ENCODE data around the gene SLC26A11. TPM values are rescaled to one million over a fixed set of nuclear protein-coding genes. Genes with fewer than 3 reads are reported as not detected.

SLC26A11 gene
- total and polyA plus RNA-seq, 2 of the 13 experiments (the other 11 are each of a cell fraction or from before 2014, with no cell fraction given): 8.7 to 13.2 TPM

DNA sequence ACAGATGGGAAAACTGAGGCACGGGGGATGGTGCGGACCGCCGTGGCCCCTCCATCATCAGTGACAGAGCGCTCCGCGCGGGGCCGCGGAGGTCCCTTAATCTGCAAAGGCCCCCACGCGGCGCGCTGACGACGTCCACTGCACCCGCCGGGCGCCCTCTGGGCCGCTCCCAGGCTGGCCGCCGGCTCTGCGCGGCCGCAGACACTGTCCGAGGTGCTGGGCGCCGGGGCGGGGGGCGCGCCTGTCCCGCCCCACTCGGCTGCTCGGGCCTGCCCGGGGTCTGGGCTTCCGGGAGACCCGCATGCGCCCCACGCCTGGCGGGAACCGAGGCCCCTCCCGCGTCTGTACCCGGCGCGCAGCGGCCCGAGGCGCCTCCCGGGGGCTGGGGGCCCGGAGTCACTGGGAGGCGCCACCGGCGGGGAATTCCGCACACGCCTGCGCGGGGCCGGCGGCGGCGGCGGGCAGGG, 39.9 kb downstream of the SLC26A11 start (continued):
- TF ChIP-seq, protein P1, sequence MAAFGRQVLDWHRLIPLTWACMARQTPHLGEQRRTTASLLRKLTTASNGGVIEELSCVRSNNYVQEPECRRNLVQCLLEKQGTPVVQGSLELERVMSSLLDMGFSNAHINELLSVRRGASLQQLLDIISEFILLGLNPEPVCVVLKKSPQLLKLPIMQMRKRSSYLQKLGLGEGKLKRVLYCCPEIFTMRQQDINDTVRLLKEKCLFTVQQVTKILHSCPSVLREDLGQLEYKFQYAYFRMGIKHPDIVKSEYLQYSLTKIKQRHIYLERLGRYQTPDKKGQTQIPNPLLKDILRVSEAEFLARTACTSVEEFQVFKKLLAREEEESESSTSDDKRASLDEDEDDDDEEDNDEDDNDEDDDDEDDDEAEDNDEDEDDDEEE (CRISPR knock-in tag; IDR thresholded peaks at IDR 0.05): no peak
- TF ChIP-seq GTF2F1 (IDR thresholded peaks at IDR 0.05; ENCODE audit: low read length): no peak
- no peak for TF ChIP-seq ZNF512B (CRISPR knock-in tag; IDR thresholded peaks at IDR 0.05; ENCODE audit: borderline replicate concordance)
- TF ChIP-seq ZSCAN31 (CRISPR knock-in tag; IDR thresholded peaks at IDR 0.05; ENCODE audit: low read depth): peak; percentile 23; the same call in 1 of the 2 replicates
- no peak for TF ChIP-seq SCMH1 (CRISPR knock-in tag; IDR thresholded peaks at IDR 0.05; ENCODE audit: borderline replicate concordance)
- no peak for TF ChIP-seq CENPBD1 (CRISPR knock-in tag; IDR thresholded peaks at IDR 0.05; ENCODE audit: borderline replicate concordance, low read depth)
- TF ChIP-seq HNRNPK (IDR thresholded peaks at IDR 0.05; ENCODE audit: low read depth, low read length, poor library complexity, severe bottlenecking): peak; percentile 19
- no peak for TF ChIP-seq MAFK (conservative IDR thresholded peaks at IDR 0.05 in 1 of 2, IDR thresholded peaks at IDR 0.05 in 1 of 2; ENCODE audit: low read length in 2 of 2)
- no peak for TF ChIP-seq NR3C1 (CRISPR knock-in tag; IDR thresholded peaks at IDR 0.05)
- TF ChIP-seq KMT2B (CRISPR knock-in tag; IDR thresholded peaks at IDR 0.05): no peak
- peak; percentile 78; the same call in 1 of the 2 replicates for TF ChIP-seq BCL3 (CRISPR knock-in tag; IDR thresholded peaks at IDR 0.05)
- no peak for TF ChIP-seq ZMYM3 (CRISPR knock-in tag; IDR thresholded peaks at IDR 0.05)
- TF ChIP-seq, protein P2, sequence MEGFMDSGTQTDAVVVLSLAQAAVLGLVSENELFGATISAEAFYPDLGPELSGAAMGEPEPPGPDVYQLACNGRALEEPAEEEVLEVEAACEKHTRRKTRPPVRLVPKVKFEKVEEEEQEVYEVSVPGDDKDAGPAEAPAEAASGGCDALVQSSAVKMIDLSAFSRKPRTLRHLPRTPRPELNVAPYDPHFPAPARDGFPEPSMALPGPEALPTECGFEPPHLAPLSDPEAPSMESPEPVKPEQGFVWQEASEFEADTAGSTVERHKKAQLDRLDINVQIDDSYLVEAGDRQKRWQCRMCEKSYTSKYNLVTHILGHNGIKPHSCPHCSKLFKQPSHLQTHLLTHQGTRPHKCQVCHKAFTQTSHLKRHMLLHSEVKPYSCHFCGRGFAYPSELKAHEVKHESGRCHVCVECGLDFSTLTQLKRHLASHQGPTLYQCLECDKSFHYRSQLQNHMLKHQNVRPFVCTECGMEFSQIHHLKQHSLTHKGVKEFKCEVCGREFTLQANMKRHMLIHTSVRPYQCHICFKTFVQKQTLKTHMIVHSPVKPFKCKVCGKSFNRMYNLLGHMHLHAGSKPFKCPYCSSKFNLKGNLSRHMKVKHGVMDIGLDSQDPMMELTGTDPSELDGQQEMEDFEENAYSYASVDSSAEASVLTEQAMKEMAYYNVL (CRISPR knock-in tag; IDR thresholded peaks at IDR 0.05; ENCODE audit: borderline replicate concordance): no peak
- no peak for TF ChIP-seq NCOR1 (IDR thresholded peaks at IDR 0.05; ENCODE audit: borderline replicate concordance, low read length)
- no peak for TF ChIP-seq NFE2L2 (IDR thresholded peaks at IDR 0.05; ENCODE audit: low read length)
- TF ChIP-seq ZNF17 (CRISPR knock-in tag; IDR thresholded peaks at IDR 0.05): no peak
- no peak for TF ChIP-seq ELF4 (CRISPR knock-in tag; IDR thresholded peaks at IDR 0.05; ENCODE audit: borderline replicate concordance)
- peak; percentile 39 for TF ChIP-seq AGO2 (optimal IDR thresholded peaks at IDR 0.05; ENCODE audit: low read depth, low read length)
- no peak; the same call in 1 of the 2 replicates for TF ChIP-seq HDAC2 (CRISPR knock-in tag; IDR thresholded peaks at IDR 0.05)
- TF ChIP-seq, protein P3, sequence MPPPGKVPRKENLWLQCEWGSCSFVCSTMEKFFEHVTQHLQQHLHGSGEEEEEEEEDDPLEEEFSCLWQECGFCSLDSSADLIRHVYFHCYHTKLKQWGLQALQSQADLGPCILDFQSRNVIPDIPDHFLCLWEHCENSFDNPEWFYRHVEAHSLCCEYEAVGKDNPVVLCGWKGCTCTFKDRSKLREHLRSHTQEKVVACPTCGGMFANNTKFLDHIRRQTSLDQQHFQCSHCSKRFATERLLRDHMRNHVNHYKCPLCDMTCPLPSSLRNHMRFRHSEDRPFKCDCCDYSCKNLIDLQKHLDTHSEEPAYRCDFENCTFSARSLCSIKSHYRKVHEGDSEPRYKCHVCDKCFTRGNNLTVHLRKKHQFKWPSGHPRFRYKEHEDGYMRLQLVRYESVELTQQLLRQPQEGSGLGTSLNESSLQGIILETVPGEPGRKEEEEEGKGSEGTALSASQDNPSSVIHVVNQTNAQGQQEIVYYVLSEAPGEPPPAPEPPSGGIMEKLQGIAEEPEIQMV (CRISPR knock-in tag; IDR thresholded peaks at IDR 0.05; ENCODE audit: low read depth): no peak; the same call in 1 of the 2 replicates
- no peak for TF ChIP-seq FLYWCH1 (CRISPR knock-in tag; IDR thresholded peaks at IDR 0.05)
- no peak for TF ChIP-seq SIN3B (IDR thresholded peaks at IDR 0.05; ENCODE audit: low read length)

All from HepG2 (cell line).